AG09319 (cell line): ENCODE results near the gene HOXA10.
A peak's percentile ranks its signal among the peaks of the same experiment; 100 is the strongest.

Source experiments
- DNase-seq: peaks from one replicate; pipeline ENCODE4 v3.0.0-alpha.2; 2010; ENCODE audit warnings: low read depth; ENCODE audit errors: extremely low read depth
- TF ChIP-seq, protein P1 (sequence below): IDR thresholded peaks from 2 replicates; pipeline ENCODE4 v1.5.1; 2011; ENCODE audit warnings: low read depth, mild to moderate bottlenecking, inconsistent platforms, low read length, moderate library complexity

Gene HOXA10

DNA sequence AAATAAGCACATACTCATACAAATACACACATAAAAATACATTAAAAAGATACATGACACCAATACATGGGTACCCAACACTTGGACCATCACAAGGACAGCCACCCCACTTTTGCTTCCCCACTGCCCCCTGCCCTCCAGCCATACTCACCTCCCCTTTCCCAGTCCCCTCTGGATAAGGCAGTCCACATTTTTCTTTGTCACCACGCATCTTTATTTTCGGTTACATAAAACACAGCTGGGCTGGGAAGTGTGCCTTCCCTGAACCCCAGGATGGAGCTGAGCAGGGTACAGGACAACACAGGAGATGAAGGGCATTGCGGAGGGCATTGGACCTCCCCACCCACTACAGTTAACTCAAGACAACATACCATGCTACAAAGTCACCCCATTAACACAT lies 20.6 kb downstream of the HOXA10 start:
- TF ChIP-seq, protein P1, sequence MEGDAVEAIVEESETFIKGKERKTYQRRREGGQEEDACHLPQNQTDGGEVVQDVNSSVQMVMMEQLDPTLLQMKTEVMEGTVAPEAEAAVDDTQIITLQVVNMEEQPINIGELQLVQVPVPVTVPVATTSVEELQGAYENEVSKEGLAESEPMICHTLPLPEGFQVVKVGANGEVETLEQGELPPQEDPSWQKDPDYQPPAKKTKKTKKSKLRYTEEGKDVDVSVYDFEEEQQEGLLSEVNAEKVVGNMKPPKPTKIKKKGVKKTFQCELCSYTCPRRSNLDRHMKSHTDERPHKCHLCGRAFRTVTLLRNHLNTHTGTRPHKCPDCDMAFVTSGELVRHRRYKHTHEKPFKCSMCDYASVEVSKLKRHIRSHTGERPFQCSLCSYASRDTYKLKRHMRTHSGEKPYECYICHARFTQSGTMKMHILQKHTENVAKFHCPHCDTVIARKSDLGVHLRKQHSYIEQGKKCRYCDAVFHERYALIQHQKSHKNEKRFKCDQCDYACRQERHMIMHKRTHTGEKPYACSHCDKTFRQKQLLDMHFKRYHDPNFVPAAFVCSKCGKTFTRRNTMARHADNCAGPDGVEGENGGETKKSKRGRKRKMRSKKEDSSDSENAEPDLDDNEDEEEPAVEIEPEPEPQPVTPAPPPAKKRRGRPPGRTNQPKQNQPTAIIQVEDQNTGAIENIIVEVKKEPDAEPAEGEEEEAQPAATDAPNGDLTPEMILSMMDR, result no peak
- no peak for DNase-seq

GRCh38 chr7:27152816-27153442 lies 21.2 kb downstream of the HOXA10 start:
- DNase-seq, result no peak
- TF ChIP-seq, protein P1, result no peak

DNA sequence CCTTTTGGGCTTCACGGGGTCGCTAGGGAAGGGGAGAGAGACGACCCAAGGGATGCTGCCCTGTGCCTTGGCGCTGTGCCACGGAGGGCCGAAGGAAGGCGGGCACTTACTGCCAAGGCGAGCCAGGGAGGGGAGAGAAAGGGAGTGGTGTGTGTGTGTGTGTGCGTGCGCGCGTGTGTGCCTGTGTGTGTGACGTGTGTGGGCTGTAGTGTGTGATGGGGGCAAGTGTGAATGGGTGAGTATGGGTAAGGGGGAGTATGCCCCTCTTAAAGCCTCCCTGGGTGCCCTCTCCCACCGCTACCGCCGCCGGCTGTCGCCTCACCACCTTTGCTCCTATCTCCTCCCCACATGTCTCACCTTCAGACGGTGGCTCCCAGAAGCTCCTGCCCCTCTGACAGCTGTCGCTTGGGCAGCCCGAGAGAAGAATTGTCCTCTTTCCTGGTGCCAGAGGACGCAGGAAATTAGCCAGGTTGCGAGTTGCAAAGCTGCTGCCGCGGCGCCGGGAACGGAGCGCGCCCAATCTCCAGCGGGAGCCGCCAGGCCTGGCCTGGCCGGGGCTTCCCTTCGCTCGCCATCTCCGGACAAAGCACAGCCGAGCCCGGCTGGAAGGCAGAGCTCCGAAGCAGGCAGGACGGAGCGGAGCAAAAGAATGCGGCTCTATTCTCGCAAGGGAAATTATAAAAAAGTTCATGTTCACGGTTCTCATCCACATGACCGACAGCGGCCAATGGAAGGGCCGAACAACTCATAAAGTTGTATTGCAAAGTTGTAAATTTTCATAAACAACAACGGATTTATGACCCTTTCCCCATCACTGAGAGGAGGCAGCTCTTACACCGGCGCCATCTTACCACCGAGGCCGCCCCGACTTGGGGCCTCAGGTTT lies 21.9 kb downstream of the HOXA10 start, which contains the start of gene HOXA3:
Gene HOXA3 (minus strand): TSS at position 653 of the 885 bp plus-strand sequence. CDS start 41,943 bp downstream, outside the sequence.
- no peak for DNase-seq
- TF ChIP-seq, protein P1, result no peak

- TF ChIP-seq, protein P1, result no peak
- DNase-seq, result no peak
Measured at GRCh38 chr7:27151341-27151930, 22.7 kb downstream of the HOXA10 start.

- TF ChIP-seq, protein P1, result peak; percentile 62
- no peak for DNase-seq
Measured at GRCh38 chr7:27150568-27151340, 23.4 kb downstream of the HOXA10 start.

DNA sequence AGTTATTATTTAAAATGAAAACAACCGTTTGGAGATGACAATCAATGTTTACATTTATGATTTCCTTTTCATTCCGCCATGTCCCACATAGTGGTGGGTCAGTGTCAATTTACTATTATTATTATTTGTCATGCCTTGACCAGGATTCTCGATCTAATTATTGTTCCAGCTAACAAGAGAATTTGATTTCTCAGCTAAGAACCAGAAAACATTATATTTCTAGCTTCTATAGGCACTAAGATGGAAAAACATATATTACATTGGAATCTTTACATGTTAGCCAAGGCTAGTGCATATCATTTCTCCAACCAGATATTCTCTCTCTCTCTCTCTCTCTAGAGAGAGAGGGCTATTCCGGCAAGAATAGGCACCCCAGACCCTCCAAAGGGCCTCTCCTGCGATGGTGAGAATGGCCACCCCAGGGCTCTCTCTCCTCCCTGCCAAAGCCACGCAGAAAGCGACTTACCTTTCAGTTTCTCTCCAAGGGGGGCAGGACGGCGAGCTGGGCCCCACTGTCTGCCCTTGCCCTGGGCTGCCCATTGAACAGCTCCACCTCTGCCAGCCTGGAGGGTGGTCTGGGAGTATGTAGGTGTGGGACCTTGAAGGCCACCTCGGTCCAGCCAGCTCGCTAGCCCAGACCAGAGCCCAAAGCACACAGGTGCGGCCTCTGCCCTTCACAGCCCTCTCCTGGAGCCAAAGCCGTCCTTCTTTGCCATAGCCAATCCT lies 24.1 kb downstream of the HOXA10 start:
- no peak for DNase-seq

More for the DNA sequence above, 24.1 kb downstream of the HOXA10 start:
- TF ChIP-seq, protein P1, result no peak
